Cardiac atrium fibroblast (primary cell): ENCODE data around the gene KMT2C. TPM values are rescaled to one million over a fixed set of nuclear protein-coding genes. Genes with fewer than 3 reads are reported as not detected.

ENCODE experiments used
- total RNA-seq: library from RNA; depleted of rRNA; stranded (reverse); fragments of >200 nt; gene quantifications from 2 replicates; pipeline ENCODE4 v1.2.3, GENCODE V29; 2015

The KMT2C gene
- 15.3 and 17.2 TPM in 2 replicates for total RNA-seq

GRCh38 chr7:152435384-152436110 lies at the start of gene KMT2C:
TSS of gene KMT2C (minus strand) at chr7:152436003. CDS start at chr7:152435786, 217 bp downstream.

Other genes with a start within 250 kb of the KMT2C start
- 0.81 and 1.3 TPM in 2 replicates for gene XRCC2, start 240.1 kb upstream of the KMT2C start, total RNA-seq